ENCODE results near the gene ARHGAP9.

The ARHGAP9 gene

GRCh38 chr12:57477710-57478681 lies 1.7 kb downstream of the ARHGAP9 start:
- Histone ChIP-seq H3K27me3 (ENCODE audit: insufficient read depth, low read length) (peaks cover 63% of the 10 kb centered on the region), H3K4me3 (ENCODE audit: low read length) (no peak overlapping the region), H3K4me1 (ENCODE audit: insufficient read depth, low read length) (peaks cover 9% of the 10 kb centered on the region), H3K9me3 (ENCODE audit: low read length) (peaks cover 3% of the 10 kb centered on the region), H3K36me3 (ENCODE audit: insufficient read depth, low read length) (no peaks in the 10 kb centered on the region), H2AFZ (ENCODE audit: low read depth, low read length) (no peak overlapping the region)

- Histone ChIP-seq H3K36me3 (ENCODE audit: insufficient read depth, low read length) (no peaks in the 10 kb centered on the region), H3K27me3 (ENCODE audit: insufficient read depth, low read length) (peaks cover 63% of the 10 kb centered on the region), H3K4me1 (ENCODE audit: insufficient read depth, low read length) (peaks cover 9% of the 10 kb centered on the region)
Measured at GRCh38 chr12:57476993-57477709, 2.5 kb downstream of the ARHGAP9 start.

GRCh38 chr12:57476162-57476992 lies 3.3 kb downstream of the ARHGAP9 start:
- Histone ChIP-seq H2AFZ (ENCODE audit: low read depth, low read length) (peak overlapping the region; percentile 62), H3K4me3 (ENCODE audit: low read length) (no peak overlapping the region), H3K36me3 (ENCODE audit: insufficient read depth, low read length) (no peaks in the 10 kb centered on the region), H3K27me3 (ENCODE audit: insufficient read depth, low read length) (peaks cover 63% of the 10 kb centered on the region), H3K4me1 (ENCODE audit: insufficient read depth, low read length) (peaks cover 9% of the 10 kb centered on the region), H3K9me3 (ENCODE audit: low read length) (peaks cover 3% of the 10 kb centered on the region)

More at GRCh38 chr12:57476993-57477709, 2.5 kb downstream of the ARHGAP9 start:
- Histone ChIP-seq H3K9me3 (ENCODE audit: low read length) (peaks cover 3% of the 10 kb centered on the region), H2AFZ (ENCODE audit: low read depth, low read length) (no peak overlapping the region), H3K4me3 (ENCODE audit: low read length) (no peak overlapping the region)

- peaks cover 60% of the 10 kb centered on the region for H3K27me3 ChIP-seq (ENCODE audit: insufficient read depth, low read length)
- H3K4me3 ChIP-seq (ENCODE audit: low read length) = peak overlapping the region; percentile 15
- H3K4me1 ChIP-seq (ENCODE audit: insufficient read depth, low read length) = peaks cover 9% of the 10 kb centered on the region
- peaks cover 4% of the 10 kb centered on the region for H3K36me3 ChIP-seq (ENCODE audit: insufficient read depth, low read length)
- H3K9me3 ChIP-seq (ENCODE audit: low read length) = peaks cover 3% of the 10 kb centered on the region
- peak overlapping the region; percentile 62 for H2AFZ ChIP-seq (ENCODE audit: low read depth, low read length)
Measured at GRCh38 chr12:57475271-57476161, 4.2 kb downstream of the ARHGAP9 start.

GRCh38 chr12:57474862-57475261 lies 4.8 kb downstream of the ARHGAP9 start:
- Histone ChIP-seq H3K4me3 (ENCODE audit: low read length) (peak overlapping the region; percentile 15), H3K36me3 (ENCODE audit: insufficient read depth, low read length) (peaks cover 4% of the 10 kb centered on the region), H2AFZ (ENCODE audit: low read depth, low read length) (peak overlapping the region; percentile 62), H3K4me1 (ENCODE audit: insufficient read depth, low read length) (peaks cover 9% of the 10 kb centered on the region), H3K9me3 (ENCODE audit: low read length) (peaks cover 3% of the 10 kb centered on the region), H3K27me3 (ENCODE audit: insufficient read depth, low read length) (peaks cover 59% of the 10 kb centered on the region)

GRCh38 chr12:57474430-57474829 lies 5.2 kb downstream of the ARHGAP9 start:
- H3K9me3 ChIP-seq (ENCODE audit: low read length) = peaks cover 3% of the 10 kb centered on the region
- peaks cover 59% of the 10 kb centered on the region for H3K27me3 ChIP-seq (ENCODE audit: insufficient read depth, low read length)
- no peak overlapping the region for H2AFZ ChIP-seq (ENCODE audit: low read depth, low read length)
- no peak overlapping the region for H3K4me3 ChIP-seq (ENCODE audit: low read length)
- H3K4me1 ChIP-seq (ENCODE audit: insufficient read depth, low read length) = peaks cover 9% of the 10 kb centered on the region
- H3K36me3 ChIP-seq (ENCODE audit: insufficient read depth, low read length) = peaks cover 4% of the 10 kb centered on the region

- Histone ChIP-seq H3K36me3 (ENCODE audit: insufficient read depth, low read length) (peaks cover 4% of the 10 kb centered on the region), H3K27me3 (ENCODE audit: insufficient read depth, low read length) (peaks cover 54% of the 10 kb centered on the region), H3K9me3 (ENCODE audit: low read length) (peaks cover 3% of the 10 kb centered on the region), H3K4me1 (ENCODE audit: insufficient read depth, low read length) (peaks cover 9% of the 10 kb centered on the region), H2AFZ (ENCODE audit: low read depth, low read length) (no peak overlapping the region), H3K4me3 (ENCODE audit: low read length) (no peak overlapping the region)
Measured at GRCh38 chr12:57473886-57474285, 5.8 kb downstream of the ARHGAP9 start.

- Histone ChIP-seq H2AFZ (ENCODE audit: low read depth, low read length) (no peak overlapping the region), H3K36me3 (ENCODE audit: insufficient read depth, low read length) (peaks cover 4% of the 10 kb centered on the region), H3K4me3 (ENCODE audit: low read length) (no peak overlapping the region), H3K4me1 (ENCODE audit: insufficient read depth, low read length) (peaks cover 9% of the 10 kb centered on the region), H3K27me3 (ENCODE audit: insufficient read depth, low read length) (peaks cover 50% of the 10 kb centered on the region), H3K9me3 (ENCODE audit: low read length) (peaks cover 3% of the 10 kb centered on the region)
Measured at GRCh38 chr12:57473392-57473791, 6.3 kb downstream of the ARHGAP9 start.

GRCh38 chr12:57472391-57472790 lies 7.3 kb downstream of the ARHGAP9 start:
- Histone ChIP-seq H3K27me3 (ENCODE audit: insufficient read depth, low read length) (peaks cover 40% of the 10 kb centered on the region), H3K36me3 (ENCODE audit: insufficient read depth, low read length) (peaks cover 4% of the 10 kb centered on the region), H2AFZ (ENCODE audit: low read depth, low read length) (no peak overlapping the region), H3K4me3 (ENCODE audit: low read length) (no peak overlapping the region), H3K4me1 (ENCODE audit: insufficient read depth, low read length) (peaks cover 9% of the 10 kb centered on the region), H3K9me3 (ENCODE audit: low read length) (no peaks in the 10 kb centered on the region)

GRCh38 chr12:57471661-57472060 lies 8.0 kb downstream of the ARHGAP9 start:
- no peak overlapping the region for H3K4me3 ChIP-seq (ENCODE audit: low read length)
- H3K9me3 ChIP-seq (ENCODE audit: low read length) = no peaks in the 10 kb centered on the region
- H2AFZ ChIP-seq (ENCODE audit: low read depth, low read length) = no peak overlapping the region
- peaks cover 4% of the 10 kb centered on the region for H3K36me3 ChIP-seq (ENCODE audit: insufficient read depth, low read length)
- H3K27me3 ChIP-seq (ENCODE audit: insufficient read depth, low read length) = peaks cover 33% of the 10 kb centered on the region
- H3K4me1 ChIP-seq (ENCODE audit: insufficient read depth, low read length) = peaks cover 9% of the 10 kb centered on the region

GRCh38 chr12:57470970-57471656 lies 8.6 kb downstream of the ARHGAP9 start:
- Histone ChIP-seq H3K4me3 (ENCODE audit: low read length) (no peak overlapping the region), H3K27me3 (ENCODE audit: insufficient read depth, low read length) (peaks cover 27% of the 10 kb centered on the region), H3K36me3 (ENCODE audit: insufficient read depth, low read length) (peaks cover 4% of the 10 kb centered on the region), H2AFZ (ENCODE audit: low read depth, low read length) (no peak overlapping the region), H3K9me3 (ENCODE audit: low read length) (no peaks in the 10 kb centered on the region), H3K4me1 (ENCODE audit: insufficient read depth, low read length) (peaks cover 9% of the 10 kb centered on the region)
